GM23338 (cell line): ENCODE results near the gene SLC35F6. TPM values are rescaled to one million over a fixed set of nuclear protein-coding genes. Genes with fewer than 3 reads are reported as not detected.

Experiments used
- ATAC-seq: fragments of 200-7000 bp; cut with Tn5 transposase; 3 replicates; pipeline ENCODE4 v1.9.1; 2020
- DNase-seq: peaks from one replicate; pipeline ENCODE4 v3.0.0-alpha.2; 2015; ENCODE audit warnings: low spot score
- H2AFZ ChIP-seq: fragments of 200-600 bp; sonication (generic); 2 replicates; pipeline ENCODE4 v1.8.0; 2016; ENCODE audit warnings: antibody characterized with exemption, mild to moderate bottlenecking, moderate library complexity
- H3F3A ChIP-seq: fragments of 200-600 bp; sonication (generic); replicated peaks from 2 replicates; pipeline ENCODE4 v1.8.0; 2017; ENCODE audit warnings: antibody characterized with exemption, mixed run types, low read depth
- H3K27ac ChIP-seq: fragments of 200-600 bp; sonication (generic); 2 replicates; pipeline ENCODE4 v1.6.1; 2016; ENCODE audit warnings: low read depth
- H3K27me3 ChIP-seq: fragments of 200-600 bp; sonication (generic); 2 replicates; pipeline ENCODE4 v1.8.0; 2016; ENCODE audit warnings: mild to moderate bottlenecking, mixed run types, moderate library complexity; ENCODE audit not compliant: insufficient read depth
- H3K36me3 ChIP-seq: fragments of 200-600 bp; sonication (generic); 2 replicates; pipeline ENCODE4 v1.8.0; 2016; ENCODE audit warnings: mild to moderate bottlenecking; ENCODE audit not compliant: insufficient read depth
- H3K4me1 ChIP-seq: fragments of 200-600 bp; sonication (generic); 2 replicates; pipeline ENCODE4 v1.8.0; 2016; ENCODE audit warnings: mild to moderate bottlenecking, moderate library complexity; ENCODE audit not compliant: insufficient read depth
- H3K4me2 ChIP-seq: fragments of 200-600 bp; sonication (generic); 2 replicates; pipeline ENCODE4 v1.7.1; 2017; ENCODE audit warnings: mixed run types
- H3K4me3 ChIP-seq: fragments of 200-600 bp; sonication (generic); 2 replicates; pipeline ENCODE4 v1.6.1; 2016; ENCODE audit warnings: mixed run types
- H3K79me2 ChIP-seq: fragments of 200-600 bp; sonication (generic); replicated peaks from 2 replicates; pipeline ENCODE4 v1.8.0; 2017; ENCODE audit warnings: mild to moderate bottlenecking; ENCODE audit not compliant: insufficient read depth
- H3K9me2 ChIP-seq: fragments of 200-600 bp; sonication (generic); 2 replicates; pipeline ENCODE4 v1.8.0; 2017; ENCODE audit not compliant: insufficient read depth
- H4K20me1 ChIP-seq: fragments of 200-600 bp; sonication (generic); replicated peaks from 2 replicates; pipeline ENCODE4 v1.8.0; 2017; ENCODE audit warnings: mild to moderate bottlenecking; ENCODE audit not compliant: insufficient read depth
- H3K27ac Mint-ChIP-seq: 2 replicates; pipeline ENCODE4 v1.8.0; 2020; ENCODE audit warnings: inconsistent platforms, mild to moderate bottlenecking, moderate library complexity, mixed read lengths
- H3K27me3 Mint-ChIP-seq: 3 replicates; pipeline ENCODE4 v1.8.0; 2022; ENCODE audit warnings: low read depth, mild to moderate bottlenecking, moderate library complexity, mixed read lengths, inconsistent platforms; ENCODE audit not compliant: insufficient read depth, poor library complexity
- H3K36me3 Mint-ChIP-seq: 3 replicates; pipeline ENCODE4 v1.8.0; 2021; ENCODE audit warnings: low read depth, mild to moderate bottlenecking, inconsistent platforms, moderate library complexity, mixed read lengths
- H3K4me1 Mint-ChIP-seq: 3 replicates; pipeline ENCODE4 v1.8.0; 2020; ENCODE audit warnings: mild to moderate bottlenecking, inconsistent platforms, mixed read lengths
- H3K4me3 Mint-ChIP-seq: 3 replicates; pipeline ENCODE4 v1.8.0; 2021; ENCODE audit warnings: moderate library complexity, mild to moderate bottlenecking, inconsistent platforms, mixed read lengths
- H3K9me3 Mint-ChIP-seq: 3 replicates; pipeline ENCODE4 v1.8.0; 2020; ENCODE audit warnings: moderate library complexity, mild to moderate bottlenecking, inconsistent platforms, mixed read lengths
- CREB1 ChIP-seq: fragments of 250-450 bp; sonication (Bioruptor Pico); IDR thresholded peaks from 2 replicates; pipeline ENCODE4 v1.5.0; 2020; ENCODE audit warnings: low read depth, mild to moderate bottlenecking, moderate library complexity
- CTCF ChIP-seq, 2 experiments: fragments of 200-600 bp in 1 of 2; sonication (generic) in 1 of 2; conservative IDR thresholded peaks; 2 replicates each; pipeline versions ENCODE4 v1.5.1 to v1.6.1; 2016 to 2017; ENCODE audit warnings: antibody characterized with exemption in 2 of 2, low read depth in 2 of 2, mild to moderate bottlenecking in 2 of 2, moderate library complexity in 1 of 2
- JUNB ChIP-seq: IDR thresholded peaks from one replicate; pipeline ENCODE4 v1.6.1; 2016; ENCODE audit warnings: antibody characterized with exemption; ENCODE audit not compliant: unreplicated experiment
- NANOG ChIP-seq: IDR thresholded peaks from 2 replicates; pipeline ENCODE4 v1.6.1; 2016; ENCODE audit warnings: antibody characterized with exemption, borderline replicate concordance
- POLR2AphosphoS5 ChIP-seq: IDR thresholded peaks from 2 replicates; pipeline ENCODE4 v1.6.1; 2016; ENCODE audit warnings: antibody characterized with exemption, low read depth
- REST ChIP-seq: IDR thresholded peaks from one replicate; pipeline ENCODE4 v1.6.1; 2018; ENCODE audit warnings: antibody characterized with exemption; ENCODE audit not compliant: unreplicated experiment
- STAT1 ChIP-seq: IDR thresholded peaks from one replicate; pipeline ENCODE4 v1.6.1; 2016; ENCODE audit warnings: antibody characterized with exemption; ENCODE audit not compliant: unreplicated experiment
- ZNF114 ChIP-seq: fragments of 250-450 bp; sonication (Bioruptor Pico); IDR thresholded peaks from 2 replicates; pipeline ENCODE4 v1.5.0; 2020; ENCODE audit warnings: mild to moderate bottlenecking, moderate library complexity
- ZNF331 ChIP-seq: fragments of 250-450 bp; sonication (Bioruptor Pico); IDR thresholded peaks from 2 replicates; pipeline ENCODE4 v1.5.0; 2020; ENCODE audit warnings: low read depth, mild to moderate bottlenecking, moderate library complexity
- ZNF462 ChIP-seq: fragments of 250-450 bp; sonication (Bioruptor Pico); IDR thresholded peaks from 2 replicates; pipeline ENCODE4 v1.5.0; 2020; ENCODE audit warnings: mild to moderate bottlenecking, moderate library complexity
- polyA plus RNA-seq: library from polyadenylated mRNA; unstranded; fragments of >200 nt; fragmentation: Nextera tagmentation; extraction: Ambion mirVana; gene quantifications from 2 replicates; pipeline ENCODE4 v1.2.1, GENCODE V29; 2016
- total RNA-seq: library from RNA; depleted of rRNA; stranded (reverse); fragments of >200 nt; shearing (Covaris generic); gene quantifications from 2 replicates; pipeline ENCODE4 v1.2.3, GENCODE V29; 2014

Gene SLC35F6
- total and polyA plus RNA-seq, 2 experiments from 2014 or later, result 6.0 to 15.0 TPM

- Histone ChIP-seq H3K79me2 (no peaks in the 10 kb centered on the region), H3K4me3 (no peak overlapping the region), H3K36me3 (no peaks in the 10 kb centered on the region), H2AFZ (no peak overlapping the region), H3K9me2 (no peaks in the 10 kb centered on the region), H4K20me1 (no peaks in the 10 kb centered on the region), H3K4me1 (no peaks in the 10 kb centered on the region), H3K4me2 (no peak overlapping the region), H3K27me3 (no peaks in the 10 kb centered on the region), H3K27ac (no peak overlapping the region), H3F3A (no peaks in the 10 kb centered on the region)
- peaks cover 7% of the 10 kb centered on the region for H3K4me1 Mint-ChIP-seq
- ATAC-seq, result no peak
- no peaks in the 10 kb centered on the region for H3K9me3 Mint-ChIP-seq
- no peaks in the 10 kb centered on the region for H3K27me3 Mint-ChIP-seq
- no peak for TF ChIP-seq STAT1
- no peak for TF ChIP-seq ZNF331 (CRISPR knock-in tag)
- no peak for TF ChIP-seq REST
- TF ChIP-seq POLR2AphosphoS5, result no peak
- H3K27ac Mint-ChIP-seq, result no peak overlapping the region
- no peaks in the 10 kb centered on the region for H3K36me3 Mint-ChIP-seq
- no peak overlapping the region for H3K4me3 Mint-ChIP-seq
- no peak for DNase-seq
Measured at GRCh38 chr2:26739514-26739913, 24.6 kb upstream of the SLC35F6 start.

- Histone ChIP-seq H3K27ac (no peak overlapping the region), H3K79me2 (no peaks in the 10 kb centered on the region), H3K36me3 (no peaks in the 10 kb centered on the region), H3K4me3 (no peak overlapping the region), H3K4me1 (no peaks in the 10 kb centered on the region), H3K4me2 (no peak overlapping the region), H2AFZ (no peak overlapping the region), H3F3A (no peaks in the 10 kb centered on the region), H3K27me3 (no peaks in the 10 kb centered on the region), H4K20me1 (no peaks in the 10 kb centered on the region), H3K9me2 (no peaks in the 10 kb centered on the region)
- no peaks in the 10 kb centered on the region for H3K27me3 Mint-ChIP-seq
- ATAC-seq (no peak), DNase-seq (no peak)
- no peak overlapping the region for H3K4me3 Mint-ChIP-seq
- H3K36me3 Mint-ChIP-seq, result no peaks in the 10 kb centered on the region
- no peak overlapping the region for H3K27ac Mint-ChIP-seq
- peaks cover 7% of the 10 kb centered on the region for H3K4me1 Mint-ChIP-seq
- H3K9me3 Mint-ChIP-seq, result no peaks in the 10 kb centered on the region
- TF ChIP-seq ZNF331 (CRISPR knock-in tag), result no peak
- TF ChIP-seq NANOG, result no peak
- TF ChIP-seq ZNF114, result no peak
- no peak for TF ChIP-seq POLR2AphosphoS5
- no peak for TF ChIP-seq STAT1
- TF ChIP-seq CTCF (conservative IDR thresholded peaks at IDR 0.05; ENCODE audit: low read depth in 2 of 2), result no peak
- no peak for TF ChIP-seq JUNB
- TF ChIP-seq CREB1, result no peak
- no peak for TF ChIP-seq ZNF462
Measured at GRCh38 chr2:26740346-26740745, 23.7 kb upstream of the SLC35F6 start.
